BLaER1 treated with 17β-estradiol and CSF1 and Interleukin-3, amounts not matched to agents 10 nM and 100 nM (cell line): ENCODE results near the gene RASGRP2.

Experiments
- H3K27ac ChIP-seq, 11 experiments: shearing (Covaris generic); formaldehyde crosslinking; 2 replicates each; pipeline ENCODE4 v1.8.1; 2022
- H3K27me3 ChIP-seq, 11 experiments: shearing (Covaris generic); formaldehyde crosslinking; 2 replicates each; pipeline ENCODE4 v1.8.1; 2022
- H3K36me3 ChIP-seq, 11 experiments: shearing (Covaris generic); formaldehyde crosslinking; 2 replicates each; pipeline ENCODE4 v1.8.1; 2022
- H3K4me1 ChIP-seq, 10 experiments: shearing (Covaris generic); formaldehyde crosslinking; 2 replicates each; pipeline ENCODE4 v1.8.1; 2022
- H3K4me2 ChIP-seq, 11 experiments: shearing (Covaris generic); formaldehyde crosslinking; 2 replicates each; pipeline ENCODE4 v1.8.1; 2022
- H3K4me3 ChIP-seq, 10 experiments: shearing (Covaris generic); formaldehyde crosslinking; 2 replicates each; pipeline ENCODE4 v1.8.1; 2022
- H3K9ac ChIP-seq, 11 experiments: shearing (Covaris generic); formaldehyde crosslinking; 2 replicates each; pipeline ENCODE4 v1.8.1; 2022
- H3K9me3 ChIP-seq, 11 experiments: shearing (Covaris generic); formaldehyde crosslinking; replicated peaks in 1 of 11; 2 replicates each; pipeline ENCODE4 v1.8.1; 2022
- H4K20me1 ChIP-seq, 11 experiments: shearing (Covaris generic); formaldehyde crosslinking; 2 replicates each; pipeline ENCODE4 v1.8.1; 2022
- Cebpa-rat ChIP-seq, 11 experiments: shearing (Covaris generic); IDR thresholded peaks; 2 replicates each; pipeline ENCODE4 v1.8.1; 2022

The RASGRP2 gene

DNA sequence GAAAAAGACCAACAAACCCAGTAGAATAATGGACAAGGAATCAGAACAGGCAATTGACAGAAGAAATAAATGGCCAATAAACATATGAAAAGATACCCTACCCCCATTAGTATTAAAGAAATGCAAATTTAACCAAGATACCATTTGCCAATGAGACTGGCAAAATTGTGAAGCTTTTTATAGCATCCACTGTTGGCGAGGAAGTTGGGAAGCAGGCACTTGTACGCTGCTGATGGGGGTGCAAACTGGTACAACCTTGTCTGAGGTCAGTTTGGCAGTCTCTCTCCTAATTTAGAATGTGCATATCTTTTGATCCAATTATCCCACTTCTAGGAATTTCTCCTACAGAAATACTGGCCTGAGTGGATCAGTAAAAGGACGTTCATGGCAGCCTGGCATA lies 12.3 kb downstream of the RASGRP2 start:
- Histone ChIP-seq H3K9ac (no peak overlapping the region), H3K36me3 (peaks cover 47 to 100% (median 93%) of the 10 kb centered on the region in 11 experiments), H4K20me1 (peaks cover 0 to 88% (median 21%) of the 10 kb centered on the region in 11 experiments; a peak in 15 of 22 replicates), H3K27me3 (no peaks in the 10 kb centered on the region), H3K4me1 (peaks cover 10 to 46% (median 31%) of the 10 kb centered on the region in 10 experiments; a peak in 18 of 20 replicates), H3K4me3 (no peak overlapping the region), H3K4me2 (no peak overlapping the region), H3K9me3 (no peaks in the 10 kb centered on the region), H3K27ac (no peak overlapping the region)
- no peak for TF ChIP-seq Cebpa-rat (IDR thresholded peaks at IDR 0.05)

DNA sequence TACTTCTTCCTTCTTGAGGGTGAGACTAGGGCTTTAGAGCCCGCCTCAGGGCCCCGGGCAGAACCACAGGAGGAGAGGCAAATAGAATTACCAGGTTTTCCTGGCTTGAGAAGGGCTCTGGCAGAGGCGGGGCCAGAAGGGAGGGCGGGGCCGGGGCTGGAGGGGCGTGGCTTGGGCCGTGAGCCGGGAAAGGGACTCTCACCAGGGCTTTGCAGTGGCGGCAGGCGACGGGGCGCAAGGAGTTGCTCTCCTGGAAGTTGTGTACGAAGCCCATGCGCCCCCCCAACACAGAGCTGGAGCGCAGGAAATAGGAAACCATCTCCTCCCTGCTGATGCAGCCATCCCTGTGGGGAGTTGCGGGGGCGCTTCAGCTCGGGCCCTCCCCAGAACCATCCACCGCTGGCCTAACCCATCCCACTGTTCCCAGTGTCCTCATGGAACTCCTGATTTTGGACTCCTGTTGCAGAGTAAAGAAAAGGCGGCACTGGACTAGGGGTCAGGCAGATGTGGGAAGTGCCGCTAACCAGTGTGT lies 14.0 kb downstream of the RASGRP2 start:
- Histone ChIP-seq H3K27ac (no peak overlapping the region), H3K4me1 (peaks cover 14 to 46% (median 35%) of the 10 kb centered on the region in 10 experiments), H3K9me3 (no peaks in the 10 kb centered on the region), H4K20me1 (peaks cover 0 to 88% (median 16%) of the 10 kb centered on the region in 11 experiments; a peak in 14 of 22 replicates), H3K9ac (no peak overlapping the region), H3K36me3 (peaks cover 30 to 90% (median 76%) of the 10 kb centered on the region in 11 experiments), H3K4me2 (peak overlapping the region in 3 of 11 experiments; percentile 9 to 31 (median 20); a peak in 2 of 22 replicates), H3K4me3 (no peak overlapping the region), H3K27me3 (no peaks in the 10 kb centered on the region)
- TF ChIP-seq Cebpa-rat (IDR thresholded peaks at IDR 0.05), result no peak

DNA sequence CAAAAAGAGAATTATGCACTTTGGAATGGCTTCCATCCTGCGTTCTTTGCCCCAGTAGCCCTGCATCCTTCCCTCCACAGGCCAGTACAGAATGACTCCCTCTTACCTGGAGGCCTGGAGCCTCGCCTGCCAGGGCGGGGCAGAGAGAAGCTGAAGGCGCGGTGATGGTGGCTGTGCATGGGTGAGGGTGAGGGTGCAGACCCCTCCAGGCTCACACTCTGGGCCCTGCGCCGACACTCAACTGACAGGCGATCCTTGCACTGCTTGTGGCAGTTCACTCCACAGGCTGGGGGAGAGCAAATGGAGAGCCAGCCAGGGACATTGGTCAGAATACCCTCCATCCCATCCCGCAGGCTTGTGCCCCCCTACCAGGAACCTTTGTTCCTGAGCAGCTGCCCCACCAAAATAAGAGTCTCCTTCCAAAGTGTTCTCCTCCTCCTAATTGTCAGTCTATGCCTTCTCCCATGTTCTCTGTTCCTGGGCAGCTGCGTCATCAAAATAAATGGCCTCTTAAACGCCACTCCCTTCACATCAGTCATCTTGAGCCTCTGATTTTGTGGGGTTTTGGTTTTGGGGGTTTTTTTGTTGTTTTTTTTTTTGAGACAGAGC lies 15.1 kb downstream of the RASGRP2 start:
- peaks cover 12 to 47% (median 36%) of the 10 kb centered on the region in 10 experiments for H3K4me1 ChIP-seq
- TF ChIP-seq Cebpa-rat (IDR thresholded peaks at IDR 0.05), result no peak
- no peak overlapping the region for H3K4me3 ChIP-seq

DNA sequence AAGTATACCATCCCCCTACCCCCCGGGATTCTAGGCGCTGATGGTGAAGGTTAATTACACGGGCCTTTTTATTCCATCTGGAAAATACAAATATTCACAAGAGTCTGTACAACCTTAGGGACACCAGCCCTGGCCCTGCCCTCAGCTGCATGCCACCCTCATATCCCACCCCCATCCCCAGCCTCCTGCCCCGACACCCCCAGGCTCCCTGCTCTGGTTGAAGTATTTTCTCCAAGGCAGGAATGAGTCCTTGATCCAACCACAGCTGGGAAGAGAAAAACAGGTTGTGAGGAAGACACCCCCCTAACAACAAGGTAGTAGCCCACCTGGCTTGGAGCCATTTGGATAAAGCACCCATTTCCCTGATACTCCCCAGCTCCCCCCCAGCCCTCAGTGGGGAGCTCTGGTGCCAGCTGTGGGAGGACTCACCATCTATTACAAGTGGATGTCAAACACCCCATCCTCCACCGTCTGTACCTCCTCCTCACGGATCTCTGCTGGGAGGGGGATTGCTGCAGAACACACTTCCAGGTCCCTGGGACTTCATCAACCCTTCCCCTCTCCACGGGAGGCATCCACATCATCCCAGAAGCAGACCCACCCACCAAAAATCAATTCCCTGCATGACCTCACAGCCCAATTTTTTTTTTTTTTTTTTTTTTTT lies 16.9 kb downstream of the RASGRP2 start:
- peaks cover 0 to 74% (median 23%) of the 10 kb centered on the region in 11 experiments; a peak in 13 of 22 replicates for H4K20me1 ChIP-seq
- no peak overlapping the region for H3K9ac ChIP-seq
- peaks cover 23 to 61% (median 48%) of the 10 kb centered on the region in 11 experiments for H3K36me3 ChIP-seq
- no peak overlapping the region for H3K4me3 ChIP-seq
- TF ChIP-seq Cebpa-rat (IDR thresholded peaks at IDR 0.05), result no peak
- peaks cover 10 to 52% (median 40%) of the 10 kb centered on the region in 10 experiments for H3K4me1 ChIP-seq
- peaks cover 6 to 9% (median 7%) of the 10 kb centered on the region in 11 experiments for H3K27me3 ChIP-seq
- no peaks in the 10 kb centered on the region for H3K9me3 ChIP-seq
- no peak overlapping the region for H3K4me2 ChIP-seq
- H3K27ac ChIP-seq, result no peak overlapping the region

More for the DNA sequence above, 15.1 kb downstream of the RASGRP2 start:
- Histone ChIP-seq H4K20me1 (peaks cover 0 to 88% (median 22%) of the 10 kb centered on the region in 11 experiments; a peak in 13 of 22 replicates), H3K27me3 (no peaks in the 10 kb centered on the region), H3K36me3 (peaks cover 26 to 80% (median 65%) of the 10 kb centered on the region in 11 experiments), H3K27ac (no peak overlapping the region), H3K9ac (no peak overlapping the region), H3K4me2 (no peak overlapping the region), H3K9me3 (no peaks in the 10 kb centered on the region)

DNA sequence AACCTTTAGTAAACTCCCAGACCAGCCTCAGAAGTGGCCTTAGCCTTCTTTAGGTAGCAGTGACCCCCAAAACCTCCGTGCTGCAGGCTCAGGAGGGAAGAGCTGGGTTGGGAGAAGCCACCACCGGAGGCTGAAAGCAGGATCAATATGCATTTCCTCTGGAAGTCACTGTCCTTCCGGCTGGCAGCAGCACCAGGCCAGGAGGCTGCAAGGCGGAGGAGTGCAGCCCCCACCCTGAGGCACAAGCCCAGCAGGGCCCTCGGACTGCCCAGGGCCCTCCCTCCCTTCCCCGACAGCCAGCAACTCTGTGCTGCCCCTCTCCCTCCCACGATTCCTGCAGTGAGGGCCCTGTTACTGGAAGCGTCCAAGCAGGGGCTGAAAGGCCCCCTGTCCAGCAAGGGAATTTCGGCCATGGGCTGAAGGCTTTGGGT lies 17.7 kb downstream of the RASGRP2 start:
- H3K4me3 ChIP-seq, result no peak overlapping the region
- H3K36me3 ChIP-seq, result peaks cover 19 to 53% (median 40%) of the 10 kb centered on the region in 11 experiments
- peaks cover 0 to 66% (median 23%) of the 10 kb centered on the region in 11 experiments; a peak in 13 of 22 replicates for H4K20me1 ChIP-seq
- peaks cover 10 to 55% (median 40%) of the 10 kb centered on the region in 10 experiments for H3K4me1 ChIP-seq
- 0 out of 22 replicates have a peak overlapping the region, but pooled peaks of 1 of the 11 experiments have one; percentile 4 for H3K9ac ChIP-seq
- H3K4me2 ChIP-seq, result peak overlapping the region in 8 of 11 experiments; percentile 5 to 44 (median 25); a peak in 8 of 22 replicates
- no peak overlapping the region for H3K27ac ChIP-seq
- no peaks in the 10 kb centered on the region for H3K9me3 ChIP-seq
- H3K27me3 ChIP-seq, result peaks cover 14 to 16% (median 15%) of the 10 kb centered on the region in 11 experiments
- TF ChIP-seq Cebpa-rat (IDR thresholded peaks at IDR 0.05), result no peak

DNA sequence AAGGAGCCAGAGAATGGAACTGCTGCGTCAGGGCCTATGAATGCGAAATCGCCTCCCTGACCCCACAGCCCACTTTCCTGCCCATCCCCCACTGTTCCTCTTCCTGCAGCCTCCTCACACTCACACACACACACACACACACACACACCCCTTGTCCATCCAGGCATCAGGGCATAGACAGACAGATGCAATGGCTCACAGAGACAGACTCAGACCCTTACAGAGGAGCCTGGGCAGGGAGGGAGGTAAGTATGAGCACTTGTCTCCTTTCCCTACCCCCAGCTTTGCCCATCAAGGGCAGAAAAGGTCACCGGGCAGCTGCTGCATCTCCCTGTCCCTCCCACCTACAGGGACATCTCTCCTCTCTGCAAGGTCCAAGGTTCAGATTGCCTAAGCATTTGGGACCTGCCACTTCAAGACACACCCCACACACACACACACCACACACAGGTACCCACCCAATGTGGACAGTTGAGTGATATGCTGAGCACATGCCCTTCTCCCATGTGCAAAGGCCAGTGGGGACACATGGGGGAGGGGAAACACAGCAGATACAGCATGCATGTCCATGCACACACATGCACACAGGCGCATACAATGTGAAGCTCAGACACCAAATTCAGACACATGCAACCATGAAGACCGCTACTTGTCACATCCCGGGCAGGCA lies 18.9 kb downstream of the RASGRP2 start:
- Histone ChIP-seq H3K4me2 (peak overlapping the region in 9 of 11 experiments; percentile 91 to 100 (median 96); a peak in 18 of 22 replicates), H3K4me3 (no peak overlapping the region), H3K4me1 (peaks cover 10 to 48% (median 35%) of the 10 kb centered on the region in 10 experiments), H3K36me3 (peaks cover 8 to 41% (median 28%) of the 10 kb centered on the region in 11 experiments), H3K27ac (no peak overlapping the region), H3K27me3 (peaks cover 21 to 29% (median 27%) of the 10 kb centered on the region in 11 experiments), H4K20me1 (peaks cover 0 to 54% (median 23%) of the 10 kb centered on the region in 11 experiments; a peak in 13 of 22 replicates), H3K9me3 (no peaks in the 10 kb centered on the region), H3K9ac (no peak overlapping the region)
- TF ChIP-seq Cebpa-rat (IDR thresholded peaks at IDR 0.05), result no peak

DNA sequence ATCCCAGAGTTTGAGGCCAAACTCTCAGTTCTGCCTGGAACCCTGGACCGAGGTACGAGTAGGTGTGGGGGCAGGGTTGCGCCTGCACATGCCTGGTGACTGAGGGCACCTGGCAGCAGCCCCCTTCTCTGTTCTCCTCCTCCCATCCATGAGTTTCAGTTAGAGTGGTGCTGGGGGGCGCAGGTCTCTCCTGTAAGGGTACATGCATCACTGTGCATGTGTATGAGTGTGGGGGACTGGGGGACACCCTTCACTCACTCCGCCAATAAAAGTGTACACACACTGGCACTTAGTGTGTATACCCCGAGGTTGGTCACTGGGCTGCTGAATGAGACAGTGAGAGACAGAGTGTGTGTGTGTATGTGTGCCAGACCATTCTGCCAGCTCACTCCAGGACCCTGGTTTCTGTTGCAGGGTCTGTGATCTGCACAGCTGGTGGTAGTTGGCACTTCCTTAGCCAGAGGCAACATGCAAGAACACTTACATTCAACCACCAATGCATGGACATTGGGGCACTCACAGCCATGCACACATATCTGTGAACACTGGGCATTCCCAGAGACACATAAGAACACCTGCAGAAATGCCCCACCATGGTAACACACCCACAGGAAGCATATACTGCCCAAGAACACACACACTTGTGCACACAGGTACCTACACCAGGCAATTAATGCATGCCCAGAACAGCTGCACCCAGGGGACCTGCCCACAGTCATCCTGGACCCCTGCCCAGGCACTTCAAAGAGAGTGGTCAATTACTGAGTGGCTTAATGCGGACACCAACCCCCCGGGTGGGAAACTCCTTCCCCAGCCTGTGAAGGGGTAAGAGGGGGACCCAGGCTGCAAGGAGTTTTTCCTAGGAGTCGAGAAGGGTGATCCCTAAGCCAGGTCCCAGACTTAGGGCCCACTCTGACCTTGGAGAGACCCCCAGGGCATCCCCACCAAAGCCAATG lies 19.8 kb downstream of the RASGRP2 start:
- Histone ChIP-seq H3K9me3 (no peaks in the 10 kb centered on the region), H3K27me3 (peaks cover 21 to 31% (median 28%) of the 10 kb centered on the region in 11 experiments), H3K4me3 (peak overlapping the region; percentile 68 to 88 (median 76); a peak in 15 of 20 replicates), H3K36me3 (peaks cover 6 to 33% (median 22%) of the 10 kb centered on the region in 11 experiments), H3K9ac (peak overlapping the region in 10 of 11 experiments; percentile 81 to 92 (median 88); a peak in 19 of 22 replicates), H3K4me1 (peaks cover 10 to 46% (median 33%) of the 10 kb centered on the region in 10 experiments), H4K20me1 (peaks cover 0 to 47% (median 23%) of the 10 kb centered on the region in 11 experiments; a peak in 13 of 22 replicates), H3K27ac (peak overlapping the region in 8 of 11 experiments; percentile 77 to 90 (median 87); a peak in 9 of 22 replicates), H3K4me2 (peak overlapping the region; percentile 91 to 100 (median 96))
- TF ChIP-seq Cebpa-rat (IDR thresholded peaks at IDR 0.05), result no peak
